ENCODE results near the gene GRPEL1. TPM values are rescaled to one million over a fixed set of nuclear protein-coding genes. Genes with fewer than 3 reads are reported as not detected.

The GRPEL1 gene
- total and polyA plus RNA-seq, 10 of the 15 experiments (the other 5 are each of a cell fraction or from before 2014, with no cell fraction given), result 30.8 to 119 (median 67.6) TPM

DNA sequence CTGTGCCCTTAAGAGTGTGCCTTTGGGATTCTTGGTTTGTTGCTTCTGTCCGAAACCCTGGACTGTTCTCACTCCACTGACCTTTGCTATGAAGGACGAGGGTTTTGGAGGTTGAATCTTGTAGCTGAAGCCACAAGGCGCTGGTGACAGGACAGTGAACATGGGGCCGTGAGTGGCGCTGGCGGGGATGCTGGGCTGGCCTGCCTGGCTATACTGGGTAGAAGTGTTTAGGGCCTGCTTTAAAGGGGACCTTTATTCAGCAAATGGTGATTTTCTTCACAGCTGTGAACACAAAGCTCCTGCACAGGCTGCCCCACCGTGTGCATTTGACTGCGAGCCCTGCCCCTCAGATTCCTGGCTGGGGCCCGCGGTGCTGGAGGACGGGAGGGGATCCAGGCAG lies 51.8 kb downstream of the GRPEL1 start (continued):
- TF ChIP-seq, protein P1, sequence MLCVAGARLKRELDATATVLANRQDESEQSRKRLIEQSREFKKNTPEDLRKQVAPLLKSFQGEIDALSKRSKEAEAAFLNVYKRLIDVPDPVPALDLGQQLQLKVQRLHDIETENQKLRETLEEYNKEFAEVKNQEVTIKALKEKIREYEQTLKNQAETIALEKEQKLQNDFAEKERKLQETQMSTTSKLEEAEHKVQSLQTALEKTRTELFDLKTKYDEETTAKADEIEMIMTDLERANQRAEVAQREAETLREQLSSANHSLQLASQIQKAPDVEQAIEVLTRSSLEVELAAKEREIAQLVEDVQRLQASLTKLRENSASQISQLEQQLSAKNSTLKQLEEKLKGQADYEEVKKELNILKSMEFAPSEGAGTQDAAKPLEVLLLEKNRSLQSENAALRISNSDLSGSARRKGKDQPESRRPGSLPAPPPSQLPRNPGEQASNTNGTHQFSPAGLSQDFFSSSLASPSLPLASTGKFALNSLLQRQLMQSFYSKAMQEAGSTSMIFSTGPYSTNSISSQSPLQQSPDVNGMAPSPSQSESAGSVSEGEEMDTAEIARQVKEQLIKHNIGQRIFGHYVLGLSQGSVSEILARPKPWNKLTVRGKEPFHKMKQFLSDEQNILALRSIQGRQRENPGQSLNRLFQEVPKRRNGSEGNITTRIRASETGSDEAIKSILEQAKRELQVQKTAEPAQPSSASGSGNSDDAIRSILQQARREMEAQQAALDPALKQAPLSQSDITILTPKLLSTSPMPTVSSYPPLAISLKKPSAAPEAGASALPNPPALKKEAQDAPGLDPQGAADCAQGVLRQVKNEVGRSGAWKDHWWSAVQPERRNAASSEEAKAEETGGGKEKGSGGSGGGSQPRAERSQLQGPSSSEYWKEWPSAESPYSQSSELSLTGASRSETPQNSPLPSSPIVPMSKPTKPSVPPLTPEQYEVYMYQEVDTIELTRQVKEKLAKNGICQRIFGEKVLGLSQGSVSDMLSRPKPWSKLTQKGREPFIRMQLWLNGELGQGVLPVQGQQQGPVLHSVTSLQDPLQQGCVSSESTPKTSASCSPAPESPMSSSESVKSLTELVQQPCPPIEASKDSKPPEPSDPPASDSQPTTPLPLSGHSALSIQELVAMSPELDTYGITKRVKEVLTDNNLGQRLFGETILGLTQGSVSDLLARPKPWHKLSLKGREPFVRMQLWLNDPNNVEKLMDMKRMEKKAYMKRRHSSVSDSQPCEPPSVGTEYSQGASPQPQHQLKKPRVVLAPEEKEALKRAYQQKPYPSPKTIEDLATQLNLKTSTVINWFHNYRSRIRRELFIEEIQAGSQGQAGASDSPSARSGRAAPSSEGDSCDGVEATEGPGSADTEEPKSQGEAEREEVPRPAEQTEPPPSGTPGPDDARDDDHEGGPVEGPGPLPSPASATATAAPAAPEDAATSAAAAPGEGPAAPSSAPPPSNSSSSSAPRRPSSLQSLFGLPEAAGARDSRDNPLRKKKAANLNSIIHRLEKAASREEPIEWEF (IDR thresholded peaks at IDR 0.05; ENCODE audit: insufficient replicate concordance, low read depth, low read length), result no peak
- TF ChIP-seq JUNB (IDR thresholded peaks at IDR 0.05), result no peak
- TF ChIP-seq HDGF (IDR thresholded peaks at IDR 0.05), result no peak
- no peak for TF ChIP-seq IRF4 (IDR thresholded peaks at IDR 0.05; ENCODE audit: low read depth, low read length)
- TF ChIP-seq POU2F2 (IDR thresholded peaks at IDR 0.05; ENCODE audit: borderline replicate concordance, low read depth, low read length), result no peak

GRCh38 chr4:7015383-7016035 lies 52.4 kb downstream of the GRPEL1 start:
- Histone ChIP-seq H3K27me3 (replicated peaks in 1 of 2; ENCODE audit: control insufficient read depth in 2 of 2, insufficient read depth in 2 of 2, low read length in 1 of 2) (no peaks in the 10 kb centered on the region), H3K4me3 (no peak overlapping the region), H3K79me2 (ENCODE audit: control insufficient read depth, insufficient read depth, low read length) (no peaks in the 10 kb centered on the region; the same call in 1 of the 2 replicates), H3K9me3 (replicated peaks; ENCODE audit: control insufficient read depth, insufficient read depth, low read length) (no peaks in the 10 kb centered on the region; the same call in 1 of the 3 replicates), H3K4me1 (ENCODE audit: control insufficient read depth, insufficient read depth, low read length) (peaks cover 17% of the 10 kb centered on the region), H3K9ac (ENCODE audit: control insufficient read depth, insufficient read depth, low read length) (no peak overlapping the region), H3K27ac (ENCODE audit: control insufficient read depth, insufficient read depth) (peak overlapping the region; percentile 14; the same call in 1 of the 2 replicates), H3K4me2 (ENCODE audit: control insufficient read depth, insufficient read depth) (no peak overlapping the region), H3K36me3 (ENCODE audit: control insufficient read depth in 2 of 2, insufficient read depth in 2 of 2, low read length in 1 of 2) (peaks cover 26 to 30% of the 10 kb centered on the region in 2 experiments), H2AFZ (ENCODE audit: control insufficient read depth, low read depth, low read length) (no peak overlapping the region), H4K20me1 (ENCODE audit: control insufficient read depth, insufficient read depth) (no peaks in the 10 kb centered on the region)
- FAIRE-seq (no peak), DNase-seq (ENCODE audit: low read depth, low spot score) (no peak), ATAC-seq (no peak)
- in situ Hi-C loops (cut with MboI) (no loop called here), intact Hi-C loops (cut with micrococcal nuclease; ENCODE audit: unreplicated experiment) (no loop called here)
- POLR2A ChIA-PET, result interaction anchor here (0.5 to 1.2 kb wide), 2 partner anchors 29 to 51 kb away, joined by 3 read pairs; no protein-coding TSS in a partner anchor
- no TSS peak for BruUV-seq (replicated peaks)
- WGBS (ENCODE audit: insufficient coverage, insufficient replicate concordance, low lambda C conversion rate, missing lambda C conversion rate), result 84% methylated on average over 12 of the region's 12 CpGs
- SMC1A ChIA-PET (ENCODE audit: uncharacterized antibody, unreplicated experiment), result interaction anchor here (1.0 kb wide), 1 partner anchor 30 kb away, joined by 3 read pairs; no protein-coding TSS in a partner anchor
- RAD21 ChIA-PET (ENCODE audit: unreplicated experiment), result no interaction called here
- CTCF ChIA-PET, result no interaction called here
- TF ChIP-seq TAF1 (IDR thresholded peaks at IDR 0.05; ENCODE audit: borderline replicate concordance, low read depth, low read length) (no peak), E4F1 (IDR thresholded peaks at IDR 0.05; ENCODE audit: borderline replicate concordance, partially characterized antibody) (no peak), RB1 (IDR thresholded peaks at IDR 0.05; ENCODE audit: borderline replicate concordance) (no peak), CHD2 (IDR thresholded peaks at IDR 0.05; ENCODE audit: borderline replicate concordance, low read depth, low read length) (no peak)
- TF ChIP-seq, protein P2, sequence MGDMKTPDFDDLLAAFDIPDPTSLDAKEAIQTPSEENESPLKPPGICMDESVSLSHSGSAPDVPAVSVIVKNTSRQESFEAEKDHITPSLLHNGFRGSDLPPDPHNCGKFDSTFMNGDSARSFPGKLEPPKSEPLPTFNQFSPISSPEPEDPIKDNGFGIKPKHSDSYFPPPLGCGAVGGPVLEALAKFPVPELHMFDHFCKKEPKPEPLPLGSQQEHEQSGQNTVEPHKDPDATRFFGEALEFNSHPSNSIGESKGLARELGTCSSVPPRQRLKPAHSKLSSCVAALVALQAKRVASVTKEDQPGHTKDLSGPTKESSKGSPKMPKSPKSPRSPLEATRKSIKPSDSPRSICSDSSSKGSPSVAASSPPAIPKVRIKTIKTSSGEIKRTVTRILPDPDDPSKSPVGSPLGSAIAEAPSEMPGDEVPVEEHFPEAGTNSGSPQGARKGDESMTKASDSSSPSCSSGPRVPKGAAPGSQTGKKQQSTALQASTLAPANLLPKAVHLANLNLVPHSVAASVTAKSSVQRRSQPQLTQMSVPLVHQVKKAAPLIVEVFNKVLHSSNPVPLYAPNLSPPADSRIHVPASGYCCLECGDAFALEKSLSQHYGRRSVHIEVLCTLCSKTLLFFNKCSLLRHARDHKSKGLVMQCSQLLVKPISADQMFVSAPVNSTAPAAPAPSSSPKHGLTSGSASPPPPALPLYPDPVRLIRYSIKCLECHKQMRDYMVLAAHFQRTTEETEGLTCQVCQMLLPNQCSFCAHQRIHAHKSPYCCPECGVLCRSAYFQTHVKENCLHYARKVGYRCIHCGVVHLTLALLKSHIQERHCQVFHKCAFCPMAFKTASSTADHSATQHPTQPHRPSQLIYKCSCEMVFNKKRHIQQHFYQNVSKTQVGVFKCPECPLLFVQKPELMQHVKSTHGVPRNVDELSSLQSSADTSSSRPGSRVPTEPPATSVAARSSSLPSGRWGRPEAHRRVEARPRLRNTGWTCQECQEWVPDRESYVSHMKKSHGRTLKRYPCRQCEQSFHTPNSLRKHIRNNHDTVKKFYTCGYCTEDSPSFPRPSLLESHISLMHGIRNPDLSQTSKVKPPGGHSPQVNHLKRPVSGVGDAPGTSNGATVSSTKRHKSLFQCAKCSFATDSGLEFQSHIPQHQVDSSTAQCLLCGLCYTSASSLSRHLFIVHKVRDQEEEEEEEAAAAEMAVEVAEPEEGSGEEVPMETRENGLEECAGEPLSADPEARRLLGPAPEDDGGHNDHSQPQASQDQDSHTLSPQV (IDR thresholded peaks at IDR 0.05), result no peak
